Eye (tissue), 1 donor: ENCODE measurements around the gene LSMEM2.
"Not testable (repeated sequence)": the region's sequence is repeated elsewhere in the genome, so short reads cannot be mapped to it uniquely, and the experiment has no call there.

Experiments used
- DNase-seq: peaks from one replicate; pipeline ENCODE4 v3.0.0-alpha.2; 2015

The LSMEM2 gene

DNA sequence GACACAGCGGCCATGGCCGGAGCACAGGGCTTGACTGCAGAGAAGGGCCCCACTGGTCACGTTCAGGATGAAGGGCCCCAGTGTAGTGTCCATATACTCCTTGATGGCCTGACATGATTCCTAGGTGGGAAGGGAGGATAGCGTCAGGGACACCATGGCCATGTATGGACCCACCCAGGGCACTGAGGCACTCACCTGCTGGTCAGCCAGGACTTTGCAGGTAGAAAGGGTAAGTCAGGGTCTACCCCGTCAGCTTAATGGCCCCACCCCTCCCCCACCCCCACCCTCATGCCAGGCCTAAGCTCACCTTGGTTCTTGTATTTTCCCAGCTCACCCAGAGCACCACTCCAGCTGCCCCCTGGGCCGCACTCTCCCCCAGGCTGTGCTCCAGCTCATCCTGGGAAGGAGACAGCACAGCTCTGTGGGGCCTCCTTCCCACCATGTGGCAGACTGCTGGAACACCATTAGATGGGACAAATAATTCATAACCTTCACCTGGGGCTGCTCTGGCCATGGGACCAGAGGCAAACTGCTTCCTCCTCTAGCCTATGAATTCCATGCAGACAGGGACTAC is 21.9 kb downstream of the LSMEM2 start:
- DNase-seq = no peak

DNA sequence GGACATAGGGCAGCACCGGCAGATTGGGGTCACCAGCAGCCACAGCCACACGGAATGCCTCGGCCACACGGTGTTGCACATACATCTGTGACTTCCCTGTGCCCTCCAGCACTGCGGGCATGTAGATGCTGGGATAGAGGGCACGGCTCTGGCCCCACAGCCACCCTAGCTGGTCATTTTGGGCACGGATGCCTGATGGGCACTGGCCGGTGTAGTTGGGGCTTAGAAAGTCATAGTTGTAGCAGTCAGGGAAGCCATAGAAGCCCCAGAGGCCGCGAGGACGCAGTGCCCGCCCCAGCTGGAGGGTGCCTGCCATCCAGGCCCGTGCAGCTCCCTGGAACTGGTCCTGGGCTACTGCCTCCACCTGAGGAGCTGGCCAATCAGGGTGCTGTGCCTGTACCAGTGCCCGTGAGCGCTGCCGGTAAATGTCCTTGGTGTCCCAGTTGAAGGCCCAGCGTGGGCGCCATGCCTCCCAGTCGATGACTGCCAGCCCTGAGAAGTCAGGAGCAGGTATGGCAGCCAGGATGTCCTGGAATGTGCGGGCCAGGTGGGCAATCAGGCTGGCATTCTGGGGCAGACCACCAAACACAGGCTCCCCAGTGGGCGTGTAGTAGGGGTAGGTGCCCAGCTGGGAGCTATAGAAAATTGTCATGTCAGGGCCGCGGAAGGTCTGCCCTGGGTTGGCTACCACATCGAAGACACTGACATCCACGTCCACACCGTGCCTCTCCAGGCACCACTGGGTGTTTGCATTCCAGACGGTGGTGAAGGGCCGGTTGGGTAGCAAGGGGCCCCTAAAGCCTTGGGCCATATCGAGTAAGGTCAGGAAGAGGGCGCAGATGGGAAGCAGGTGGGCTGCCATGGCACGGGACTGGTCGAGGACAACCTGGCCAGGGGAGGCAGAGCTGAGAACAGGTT is 23.5 kb downstream of the LSMEM2 start:
- DNase-seq = no peak

DNA sequence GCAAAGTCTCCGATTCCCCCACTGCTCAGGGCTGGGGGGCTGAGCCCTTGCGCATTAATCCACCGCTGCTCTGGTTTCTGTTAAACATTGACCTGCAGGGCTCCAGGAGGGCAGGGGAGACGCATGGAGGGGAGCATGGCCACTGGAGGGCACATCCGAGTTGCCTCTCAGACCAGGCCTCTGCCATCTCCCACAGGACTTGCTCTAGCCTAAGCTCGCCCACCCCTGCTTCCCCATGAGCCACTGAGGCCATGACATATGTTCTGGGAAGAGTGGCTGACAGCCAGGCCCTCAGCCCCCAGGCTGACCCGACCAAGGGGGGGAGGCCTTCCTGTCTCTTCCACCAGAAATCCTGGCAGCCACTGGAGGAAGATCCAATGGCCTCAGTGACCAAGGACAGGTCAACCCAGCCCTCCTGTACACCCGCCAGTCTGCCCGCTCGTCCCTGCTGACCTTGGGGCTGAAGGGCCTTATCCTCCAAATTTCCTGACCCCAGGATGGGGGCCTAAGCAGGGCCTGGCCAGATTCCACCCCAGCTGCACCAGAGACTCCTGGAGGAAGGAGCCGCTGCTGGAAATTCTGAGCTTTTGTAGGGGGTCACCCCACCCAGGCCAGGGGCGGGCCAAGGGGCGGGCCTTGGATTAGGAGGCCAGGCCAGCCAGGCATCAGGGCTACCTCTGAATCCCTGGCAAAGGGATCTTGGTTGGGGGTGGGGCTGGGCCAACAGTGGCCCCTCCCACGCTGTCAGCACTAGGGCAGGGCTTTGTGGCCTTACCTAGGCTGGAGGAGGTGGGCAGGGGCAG is 24.3 kb downstream of the LSMEM2 start, which contains the start of gene HYAL1:
TSS of gene HYAL1 (minus strand) at position 562 of the 803 bp plus-strand sequence. CDS start 618 bp downstream, outside the sequence.
- no peak for DNase-seq

GRCh38 chr3:50304601-50305000 is 25.7 kb downstream of the LSMEM2 start:
- DNase-seq = no peak

DNA sequence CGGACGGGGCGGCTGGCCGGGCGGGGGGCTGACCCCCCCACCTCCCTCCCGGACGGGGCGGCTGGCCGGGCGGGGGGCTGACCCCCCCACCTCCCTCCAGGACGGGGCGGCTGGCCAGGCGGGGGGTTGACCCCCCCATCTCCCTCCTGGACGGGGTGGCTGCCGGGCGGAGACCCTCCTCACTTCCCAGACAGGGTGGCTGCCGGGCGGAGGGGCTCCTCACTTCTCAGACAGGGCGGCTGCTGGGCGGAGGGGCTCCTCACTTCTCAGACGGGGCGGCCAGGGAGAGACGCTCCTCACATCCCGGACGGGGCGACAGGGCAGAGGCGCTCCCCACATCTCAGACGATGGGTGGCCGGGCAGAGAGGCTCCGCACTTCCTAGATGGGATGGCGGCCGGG is 33.2 kb downstream of the LSMEM2 start:
- DNase-seq = not testable (repeated sequence)

DNA sequence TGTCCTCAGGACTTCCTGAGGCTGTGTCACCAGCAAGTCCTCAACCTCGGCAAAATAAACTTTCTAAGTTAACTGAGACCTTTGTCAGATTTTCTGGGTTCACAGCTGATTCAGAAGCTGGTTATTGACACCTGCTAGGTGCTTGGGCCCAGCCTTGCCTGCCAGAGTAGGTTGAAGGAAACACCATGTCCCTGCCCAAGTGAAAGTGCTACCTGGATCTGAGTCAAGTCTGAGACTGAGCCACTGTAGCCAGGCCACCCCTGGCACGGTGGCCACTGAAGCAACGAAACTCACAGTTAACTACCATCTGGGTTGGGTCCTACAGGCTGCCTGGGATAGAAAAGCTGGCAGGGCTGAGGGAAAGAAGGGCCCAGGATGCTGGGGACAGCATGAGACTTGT is 35.5 kb downstream of the LSMEM2 start:
- DNase-seq = no peak

- no peak for DNase-seq
Observed at GRCh38 chr3:50314816-50315215, 35.9 kb downstream of the LSMEM2 start.

GRCh38 chr3:50316657-50317242 is 37.9 kb downstream of the LSMEM2 start:
- DNase-seq = peak; percentile 65

DNA sequence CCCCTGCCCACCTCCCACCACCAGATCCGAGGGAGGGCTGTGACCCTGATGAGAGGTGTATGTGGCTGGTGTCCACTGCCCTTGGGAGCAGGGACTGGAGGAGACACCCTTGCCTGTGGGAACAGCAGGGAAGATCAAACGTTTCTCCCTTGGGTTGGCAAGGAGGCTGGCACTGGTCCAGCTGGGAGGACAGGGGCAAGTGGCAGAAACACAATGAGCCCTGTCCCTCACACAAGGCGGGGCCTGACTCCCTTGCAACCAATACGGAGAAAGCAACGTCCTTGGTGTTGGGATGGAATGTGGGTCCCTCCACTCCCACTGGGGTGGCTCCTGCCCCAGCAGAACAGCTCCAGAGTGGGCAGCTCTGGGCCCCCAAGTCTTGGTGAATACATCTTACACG is 38.4 kb downstream of the LSMEM2 start:
- DNase-seq = no peak

DNA sequence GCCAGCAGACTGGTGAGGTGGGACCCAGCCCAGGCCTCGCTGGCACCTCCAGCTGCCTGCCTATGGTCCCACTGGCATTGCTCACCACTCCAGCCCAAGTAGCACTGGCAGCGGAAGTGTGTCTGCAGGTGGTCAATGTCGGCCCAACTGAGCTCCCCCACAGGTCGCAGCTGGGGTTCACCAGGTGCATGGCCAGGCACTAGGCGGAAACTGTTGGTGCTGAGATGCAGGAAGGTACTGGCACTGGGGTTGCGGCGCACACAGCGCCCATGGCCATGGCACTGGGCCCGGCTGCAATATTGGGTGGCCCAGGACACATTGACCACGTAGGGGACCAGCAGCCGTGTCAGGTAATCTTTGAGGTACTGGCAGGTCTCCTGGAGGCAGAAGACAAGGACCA is 39.3 kb downstream of the LSMEM2 start:
- no peak for DNase-seq

DNA sequence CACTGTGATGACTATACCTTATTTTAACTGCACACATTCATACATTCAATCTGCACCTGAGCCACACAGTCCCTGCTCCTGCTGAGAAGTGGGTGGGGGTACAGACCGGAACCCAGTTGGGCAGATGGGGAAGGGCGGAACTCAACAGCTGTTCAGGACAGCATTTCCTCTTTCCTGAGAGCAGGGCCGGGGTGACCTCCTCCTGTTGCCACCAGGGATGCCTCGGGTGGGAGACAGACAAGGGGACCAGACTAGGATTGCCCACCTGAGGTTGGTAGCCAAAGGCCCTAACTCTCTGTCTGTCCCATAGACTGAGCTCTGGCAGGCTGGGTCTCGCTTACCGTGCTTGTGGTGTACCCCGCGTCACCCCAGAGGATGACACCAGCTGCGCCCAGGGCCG is 39.7 kb downstream of the LSMEM2 start:
- no peak for DNase-seq

- DNase-seq = no peak
Observed at GRCh38 chr3:50319181-50319893, 40.5 kb downstream of the LSMEM2 start.

DNA sequence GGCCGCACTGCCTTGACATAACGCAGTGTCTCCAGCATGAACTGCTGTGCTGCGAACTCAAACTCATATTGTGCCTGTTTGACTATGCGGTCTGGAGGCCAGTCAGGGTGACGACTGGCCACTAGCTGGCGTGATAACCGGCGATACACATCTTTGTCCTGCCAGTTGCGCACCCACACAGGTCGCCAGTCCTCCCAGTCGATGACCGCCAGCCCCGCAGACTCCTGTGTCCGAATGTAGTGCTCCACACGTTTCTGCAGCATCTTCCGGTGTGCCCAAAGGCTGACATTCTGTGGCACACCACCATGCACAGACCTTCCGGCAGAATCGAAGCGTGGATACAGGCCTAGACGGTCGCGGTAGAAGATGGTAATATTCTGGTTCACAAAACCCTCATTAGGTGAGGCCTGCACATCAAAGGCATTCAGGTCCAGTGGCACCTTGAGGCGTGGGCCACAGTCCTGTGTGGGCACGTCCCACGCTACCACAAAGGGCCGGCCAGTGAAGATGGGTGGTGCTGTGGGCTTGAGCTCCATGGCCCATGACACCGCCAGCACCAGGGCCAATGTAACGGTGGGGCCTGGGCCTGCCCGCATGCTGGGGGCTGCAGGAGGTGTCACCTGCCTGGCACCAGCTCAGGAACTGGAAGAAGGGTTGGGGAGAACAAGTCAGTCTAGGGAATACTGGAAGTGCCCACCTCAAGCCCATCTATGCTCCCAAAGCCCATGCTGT is 41.2 kb downstream of the LSMEM2 start:
- DNase-seq = no peak

DNA sequence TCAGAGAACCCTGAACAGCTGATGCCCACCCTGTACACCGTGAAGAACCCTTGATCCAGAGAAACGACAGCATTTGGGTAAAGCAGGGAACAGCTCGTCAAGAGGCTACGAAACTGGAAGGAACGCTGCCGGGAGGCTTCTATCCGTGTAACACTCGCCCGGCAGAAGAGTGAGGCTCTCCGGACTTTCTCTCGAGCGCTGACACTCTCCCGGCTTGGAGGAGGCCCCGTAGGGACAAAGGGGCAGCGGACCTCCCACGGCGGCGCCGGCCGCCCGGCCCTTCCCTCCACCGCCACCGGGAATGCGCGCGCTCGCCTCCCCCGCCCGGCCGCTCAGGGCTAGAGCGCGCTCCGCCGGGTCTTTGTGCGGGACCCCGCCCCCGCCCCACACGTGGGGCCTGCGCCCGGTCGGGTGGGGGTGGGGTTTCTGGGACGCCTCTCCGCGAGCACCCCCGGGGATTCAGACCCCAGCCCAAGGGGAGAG is 42.0 kb downstream of the LSMEM2 start:
- peak; percentile 94 for DNase-seq

DNA sequence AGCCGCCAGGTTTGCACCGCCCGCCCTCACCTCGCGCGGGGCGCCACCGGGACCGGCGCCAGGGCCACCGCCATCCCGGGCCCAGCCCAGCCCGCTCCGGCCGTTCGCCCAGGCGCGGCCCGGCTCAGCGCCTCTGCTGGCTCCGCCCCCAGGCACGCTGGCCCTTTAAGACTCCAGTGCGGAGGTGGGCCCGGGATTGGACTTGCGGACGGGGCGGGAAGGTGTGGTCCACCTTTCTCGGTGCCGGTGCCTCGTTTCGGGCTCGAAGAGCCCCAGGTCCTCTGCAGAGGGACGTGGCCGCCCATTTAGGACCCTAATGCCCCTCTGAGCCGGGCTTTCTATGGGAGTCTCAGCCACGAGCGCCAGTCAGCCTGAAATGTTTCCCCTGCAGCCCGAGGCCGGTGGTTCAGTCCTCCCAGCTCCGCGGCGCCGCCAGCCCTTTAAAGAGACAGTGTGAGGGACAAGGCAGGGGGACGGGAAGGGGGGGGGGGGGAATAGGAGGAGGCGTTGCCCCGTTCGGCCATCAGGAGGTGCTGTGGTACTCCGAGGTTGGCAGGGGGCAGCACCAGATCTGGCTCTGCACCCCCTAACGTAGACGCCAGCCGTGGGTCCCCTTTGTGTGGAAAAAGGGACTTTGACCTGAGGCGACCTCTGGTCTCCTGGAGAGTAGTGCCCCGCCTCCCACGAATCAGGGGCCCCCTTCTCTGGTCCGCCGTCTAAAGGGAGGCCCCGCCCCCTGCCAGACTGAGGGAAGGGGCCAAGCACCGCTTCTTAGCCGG is 42.6 kb downstream of the LSMEM2 start:
- peak; percentile 97 for DNase-seq

- no peak for DNase-seq
Observed at GRCh38 chr3:50322115-50322385, 43.2 kb downstream of the LSMEM2 start.

DNA sequence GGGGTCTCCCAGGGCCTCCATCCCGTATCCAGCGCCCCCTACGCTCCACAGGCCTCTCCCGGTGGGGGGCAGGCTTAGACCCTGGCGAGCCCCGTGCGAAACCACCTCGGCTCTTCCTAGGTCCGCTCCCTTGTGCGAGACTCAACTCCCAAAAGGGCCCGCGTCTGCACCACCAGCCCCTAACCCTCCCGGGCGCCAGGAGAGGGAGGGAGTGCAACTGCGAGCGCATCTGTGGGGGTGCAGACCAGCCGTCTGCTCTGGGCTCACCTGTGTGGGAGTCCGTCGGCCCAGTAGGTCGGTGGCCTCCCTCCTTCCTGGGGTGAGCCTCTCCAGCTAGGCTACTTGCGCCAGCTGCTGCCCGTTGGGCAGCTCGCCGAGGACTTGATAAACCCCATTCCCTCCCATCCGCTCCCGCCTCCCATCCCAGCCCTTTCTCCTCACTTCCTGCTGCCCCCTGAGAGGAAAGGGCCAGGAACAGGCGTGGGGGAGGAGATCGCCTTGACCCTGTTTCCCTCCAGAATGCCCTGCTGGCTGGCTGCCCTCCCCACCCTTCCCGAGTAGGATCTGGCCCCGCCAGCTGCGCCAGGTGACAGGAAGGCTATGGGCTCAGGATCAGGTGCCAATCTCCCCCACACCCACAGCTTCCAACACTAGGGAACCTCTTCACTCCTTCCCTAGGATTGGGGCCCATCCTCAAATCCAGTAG is 43.7 kb downstream of the LSMEM2 start, which contains the start of gene HYAL2:
TSS of gene HYAL2 (minus strand) at position 360 of the 706 bp plus-strand sequence. CDS start 2,256 bp downstream, outside the sequence.
- DNase-seq = peak; percentile 32

GRCh38 chr3:50323092-50323600 is 44.3 kb downstream of the LSMEM2 start:
- no peak for DNase-seq

- DNase-seq = no peak
Observed at GRCh38 chr3:50323614-50324199, 44.8 kb downstream of the LSMEM2 start.
